PFSK-1 (cell line): Measurements from ENCODE around the gene AVPR1A.

Experiments used
- FOXP2 ChIP-seq: optimal IDR thresholded peaks from 2 replicates; pipeline ENCODE3; 2011; ENCODE audit warnings: borderline replicate concordance, control low read depth, inconsistent platforms; ENCODE audit not compliant: insufficient read depth; ENCODE audit errors: extremely low read length, extremely low read depth
- POLR2AphosphoS5 ChIP-seq: IDR thresholded peaks from 2 replicates; pipeline ENCODE4 v1.6.1; 2012; ENCODE audit warnings: low read depth, mild to moderate bottlenecking, control low read depth, low read length, moderate library complexity
- REST ChIP-seq, 2 experiments: IDR thresholded peaks; 2 replicates each; pipeline versions ENCODE4 v1.6.1 to v1.8.0; 2011 to 2012; ENCODE audit warnings: low read depth in 2 of 2, low read length in 2 of 2, control low read depth in 1 of 2, inconsistent platforms in 1 of 2, mild to moderate bottlenecking in 1 of 2, moderate library complexity in 1 of 2; ENCODE audit not compliant: insufficient read depth in 1 of 2
- SIN3A ChIP-seq: IDR thresholded peaks from 2 replicates; pipeline ENCODE4 v1.6.1; 2012; ENCODE audit warnings: mild to moderate bottlenecking, low read length, moderate library complexity, borderline replicate concordance; ENCODE audit not compliant: insufficient read depth
- TAF1 ChIP-seq: IDR thresholded peaks from 2 replicates; pipeline ENCODE4 v1.6.1; 2012; ENCODE audit warnings: low read length, control low read depth, borderline replicate concordance; ENCODE audit not compliant: insufficient read depth

GRCh38 chr12:63129927-63130326 lies 21.1 kb downstream of the AVPR1A start:
- TF ChIP-seq TAF1 = no peak
- TF ChIP-seq POLR2AphosphoS5 = no peak
- TF ChIP-seq REST (IDR thresholded peaks at IDR 0.05; ENCODE audit: insufficient read depth in 1 of 2, low read depth in 2 of 2, low read length in 2 of 2) = no peak
- no peak for TF ChIP-seq SIN3A
- TF ChIP-seq FOXP2 = no peak
